Measurements from ENCODE around the gene C10orf90. TPM values are rescaled to one million over a fixed set of nuclear protein-coding genes. Genes with fewer than 3 reads are reported as not detected.

C10orf90 gene
- total and polyA plus RNA-seq, 2 of the 8 experiments (the other 6 are each of a cell fraction or from before 2014, with no cell fraction given): 0.21 TPM; not detected in 1

- TF ChIP-seq NRF1 (IDR thresholded peaks at IDR 0.05; ENCODE audit: low read depth, low read length) (no peak), PHF8 (conservative IDR thresholded peaks at IDR 0.05; ENCODE audit: low read depth, low read length) (no peak), TCF12 (IDR thresholded peaks at IDR 0.05; ENCODE audit: low read depth, low read length) (no peak), KDM4A (IDR thresholded peaks at IDR 0.05; ENCODE audit: low read depth, low read length, severe bottlenecking) (no peak), MAFK (IDR thresholded peaks at IDR 0.05; ENCODE audit: low read depth, low read length) (no peak), BRCA1 (IDR thresholded peaks at IDR 0.05; ENCODE audit: low read depth, low read length) (no peak), ZNF274 (IDR thresholded peaks at IDR 0.05; ENCODE audit: borderline replicate concordance, extremely low read depth, low read length) (no peak), CHD2 (IDR thresholded peaks at IDR 0.05; ENCODE audit: low read length) (no peak)
These were observed 236.3 kb downstream of the C10orf90 start (continued) for GRCh38 chr10:126434235-126434634.

All from H1 (cell line).